Mucosa of stomach (tissue), 1 donor: Measurements from ENCODE around the gene UCP3.
A peak's percentile ranks its signal among the peaks of the same experiment; 100 is the strongest.
"Not testable (repeated sequence)": the region's sequence is repeated elsewhere in the genome, so short reads cannot be mapped to it uniquely, and the experiment has no call there.

Experiments
- H3K27me3 ChIP-seq: one replicate; pipeline ENCODE4 v1.7.0; 2013; ENCODE audit warnings: mild to moderate bottlenecking, low read length; ENCODE audit not compliant: control insufficient read depth, insufficient read depth
- H3K36me3 ChIP-seq: one replicate; pipeline ENCODE4 v1.7.0; 2013; ENCODE audit warnings: low read length; ENCODE audit not compliant: control insufficient read depth, insufficient read depth
- H3K4me1 ChIP-seq: one replicate; pipeline ENCODE4 v1.7.0; 2013; ENCODE audit warnings: mild to moderate bottlenecking, low read length; ENCODE audit not compliant: control insufficient read depth, insufficient read depth
- H3K4me3 ChIP-seq: one replicate; pipeline ENCODE4 v1.7.0; 2013; ENCODE audit warnings: low read length
- H3K9ac ChIP-seq: one replicate; pipeline ENCODE4 v1.7.0; 2013; ENCODE audit warnings: mild to moderate bottlenecking, low read length, moderate library complexity
- H3K9me3 ChIP-seq: one replicate; pipeline ENCODE4 v1.7.0; 2013; ENCODE audit warnings: mild to moderate bottlenecking, low read length, moderate library complexity; ENCODE audit not compliant: control insufficient read depth
- donor health status: Pancreatic carcinoma.

UCP3 gene

DNA sequence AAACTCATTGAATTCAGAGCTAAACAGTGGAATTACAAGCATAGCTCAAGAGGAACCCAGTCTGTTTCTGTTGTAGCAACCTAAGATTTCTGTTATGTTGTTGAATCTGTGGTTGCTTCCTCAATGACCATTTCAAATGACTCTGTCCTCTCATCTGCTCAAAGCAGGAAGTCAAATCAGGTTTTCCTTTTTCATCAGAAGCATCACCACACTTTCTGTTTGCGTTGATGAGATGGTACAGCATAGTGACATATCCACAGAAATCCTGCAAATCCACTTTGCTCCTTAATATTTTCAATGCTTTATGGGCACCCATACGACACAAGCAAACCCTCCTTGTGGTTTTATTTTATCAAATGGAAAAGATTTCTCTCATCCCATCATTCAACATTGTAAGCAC is 13.6 kb downstream of the UCP3 start:
- no peak overlapping the region for H3K4me3 ChIP-seq
- H3K9me3 ChIP-seq = no peaks in the 10 kb centered on the region
- H3K36me3 ChIP-seq = no peaks in the 10 kb centered on the region
- no peak overlapping the region for H3K9ac ChIP-seq
- H3K27me3 ChIP-seq = no peaks in the 10 kb centered on the region
- no peaks in the 10 kb centered on the region for H3K4me1 ChIP-seq

DNA sequence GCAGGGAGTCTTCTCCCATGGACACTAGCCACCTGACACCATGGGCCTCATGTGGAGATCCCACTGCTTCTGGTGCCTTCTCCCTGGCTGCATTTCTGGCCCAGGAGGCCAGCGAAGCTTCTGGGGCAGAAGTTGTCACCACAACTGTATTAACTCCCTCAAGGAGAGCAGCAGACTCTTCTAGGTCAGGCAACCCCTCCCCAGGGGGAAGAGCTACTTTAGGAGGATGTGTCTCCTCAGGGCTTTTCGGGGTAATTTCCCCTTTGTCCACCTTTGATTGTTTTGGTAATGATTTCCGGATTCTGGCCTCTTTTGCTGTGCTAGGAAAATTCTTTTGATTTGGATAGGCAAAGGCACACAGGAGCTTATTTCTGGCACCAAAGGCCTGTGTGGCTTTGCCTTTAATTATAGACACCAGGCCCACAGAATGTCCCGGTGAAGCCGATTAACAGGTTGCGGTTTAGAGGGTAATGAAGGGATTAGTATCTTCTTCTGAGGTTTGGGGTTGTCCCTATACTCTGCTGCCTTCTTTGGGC is 17.3 kb downstream of the UCP3 start:
- H3K4me3 ChIP-seq = no peak overlapping the region
- no peaks in the 10 kb centered on the region for H3K27me3 ChIP-seq
- no peaks in the 10 kb centered on the region for H3K36me3 ChIP-seq
- no peaks in the 10 kb centered on the region for H3K9me3 ChIP-seq
- H3K9ac ChIP-seq = no peak overlapping the region
- no peaks in the 10 kb centered on the region for H3K4me1 ChIP-seq

DNA sequence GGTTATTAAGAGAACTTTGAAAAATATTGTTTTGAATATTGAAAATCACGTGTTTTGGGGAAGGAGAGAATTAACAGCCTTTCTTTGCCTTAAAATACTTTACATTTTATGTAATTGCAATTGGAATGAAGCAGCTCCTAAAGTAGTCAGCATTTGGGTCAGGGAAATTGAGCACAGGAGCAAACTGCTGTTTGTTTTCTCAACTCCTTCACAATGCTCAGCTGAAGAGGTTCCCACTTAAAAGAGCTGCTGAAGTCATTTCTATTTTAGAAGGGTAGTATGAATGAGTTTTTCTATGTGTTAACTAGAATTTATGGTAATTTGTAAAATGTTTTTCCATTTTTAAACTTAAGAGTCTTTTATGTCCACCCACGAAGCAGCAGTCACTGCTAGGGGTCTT is 18.2 kb downstream of the UCP3 start:
- no peaks in the 10 kb centered on the region for H3K4me1 ChIP-seq
- no peaks in the 10 kb centered on the region for H3K27me3 ChIP-seq
- H3K36me3 ChIP-seq = no peaks in the 10 kb centered on the region
- H3K9me3 ChIP-seq = no peaks in the 10 kb centered on the region
- no peak overlapping the region for H3K4me3 ChIP-seq
- H3K9ac ChIP-seq = no peak overlapping the region

DNA sequence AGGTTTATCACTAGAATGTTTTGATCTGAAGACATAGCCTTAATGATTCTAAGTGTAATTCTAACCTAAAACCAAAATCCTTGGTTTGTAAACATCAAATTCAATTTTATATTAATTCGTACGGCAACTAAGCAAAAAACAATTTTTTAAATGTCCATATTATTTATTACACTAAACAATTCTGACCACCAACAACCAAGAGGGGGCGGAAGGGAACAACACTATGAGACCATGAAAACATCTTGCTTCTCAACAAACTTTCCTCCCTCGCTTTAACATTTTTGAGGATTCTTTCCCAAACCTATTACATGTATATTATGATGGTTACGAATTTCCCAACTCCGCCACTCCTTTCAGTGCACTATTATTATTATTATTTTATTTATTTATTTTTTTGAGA is 19.7 kb downstream of the UCP3 start:
- Histone ChIP-seq H3K9ac (no peak overlapping the region), H3K27me3 (no peaks in the 10 kb centered on the region), H3K4me3 (no peak overlapping the region), H3K36me3 (no peaks in the 10 kb centered on the region), H3K4me1 (no peaks in the 10 kb centered on the region), H3K9me3 (no peaks in the 10 kb centered on the region)

DNA sequence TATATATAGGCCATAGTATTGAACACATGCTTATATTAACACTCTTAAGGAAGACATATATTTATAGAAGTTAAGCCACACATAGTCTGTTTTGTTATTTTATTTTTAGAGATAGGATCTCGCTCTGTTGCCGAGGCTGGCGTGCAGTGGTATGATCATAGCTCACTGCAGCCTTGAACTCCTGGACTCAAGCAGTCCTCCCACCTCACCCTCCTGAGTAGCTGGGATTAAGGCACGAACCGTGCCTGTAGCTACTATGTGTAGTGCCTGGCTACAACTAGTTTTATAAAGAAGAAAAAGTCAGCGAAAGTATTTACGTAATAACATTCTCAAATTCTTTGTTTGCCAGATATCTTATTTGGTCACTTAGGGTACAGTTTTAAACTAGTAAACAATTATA is 20.7 kb downstream of the UCP3 start:
- Histone ChIP-seq H3K9ac (no peak overlapping the region), H3K27me3 (no peaks in the 10 kb centered on the region), H3K36me3 (no peaks in the 10 kb centered on the region), H3K4me3 (no peak overlapping the region), H3K9me3 (no peaks in the 10 kb centered on the region), H3K4me1 (peaks cover 4% of the 10 kb centered on the region)

DNA sequence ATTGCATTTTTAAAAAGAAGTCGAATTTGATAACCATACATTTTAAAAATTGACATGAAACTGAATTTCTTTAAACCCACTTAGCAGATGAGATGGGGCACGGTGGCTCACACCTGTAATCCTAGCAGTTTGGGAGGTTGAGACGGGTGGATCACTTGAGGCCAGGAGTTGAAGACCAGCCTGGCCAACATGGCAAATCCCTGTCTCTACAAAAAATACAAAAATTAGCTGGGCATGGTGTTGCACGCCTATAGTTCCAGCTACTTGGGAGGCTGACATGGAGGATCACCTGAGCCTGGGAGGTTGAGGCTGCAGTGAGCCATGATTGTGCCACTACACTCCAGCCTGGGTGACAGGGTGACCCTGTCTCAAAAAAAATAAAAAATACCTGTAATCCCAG is 23.2 kb downstream of the UCP3 start:
- not testable (repeated sequence) for H3K9me3 ChIP-seq, H3K36me3 ChIP-seq, H3K4me3 ChIP-seq, H3K9ac ChIP-seq, H3K27me3 ChIP-seq
- H3K4me1 ChIP-seq = peaks cover 23% of the 10 kb centered on the region

DNA sequence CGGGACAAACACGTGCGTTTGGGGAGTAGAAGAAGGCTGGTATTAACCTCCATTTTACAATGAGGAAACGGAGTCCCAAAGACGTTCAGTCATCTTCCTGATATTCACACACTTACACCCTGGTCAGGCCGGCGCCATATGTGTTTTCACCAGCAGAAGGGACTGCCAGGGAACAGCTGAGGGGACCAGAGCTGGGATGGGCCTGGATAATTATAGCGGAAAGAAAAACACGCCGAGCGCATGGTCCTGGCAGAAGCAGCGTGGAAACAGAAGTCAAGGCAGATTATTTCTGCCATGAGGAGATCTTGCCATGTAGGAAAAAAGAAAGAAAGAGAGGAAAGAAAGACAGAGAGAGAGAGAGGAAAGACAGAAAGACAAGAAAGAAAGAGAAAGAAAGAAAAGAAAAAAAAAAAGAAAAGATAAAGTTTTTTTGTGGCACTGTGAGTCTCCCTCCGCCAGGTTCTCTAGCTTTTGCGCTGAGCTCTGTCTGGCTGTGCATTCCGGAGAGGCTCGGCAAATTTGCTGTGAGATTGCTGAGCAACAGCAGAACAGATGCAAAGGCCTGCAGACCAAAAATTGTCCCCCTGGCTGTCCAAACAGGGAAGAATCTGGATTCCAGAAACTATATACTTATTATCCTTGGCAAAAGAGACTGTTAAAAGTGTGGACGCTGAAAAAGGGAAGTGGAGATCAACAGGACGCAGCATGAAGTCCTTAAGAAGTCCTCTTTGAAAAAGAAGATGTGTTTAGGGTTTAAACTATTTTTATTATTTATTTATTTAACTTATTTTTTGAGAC is 24.9 kb downstream of the UCP3 start:
- H3K36me3 ChIP-seq = no peaks in the 10 kb centered on the region
- peaks cover 38% of the 10 kb centered on the region for H3K4me1 ChIP-seq
- H3K9me3 ChIP-seq = no peaks in the 10 kb centered on the region
- H3K4me3 ChIP-seq = peak overlapping the region; percentile 84
- H3K27me3 ChIP-seq = no peaks in the 10 kb centered on the region
- H3K9ac ChIP-seq = peak overlapping the region; percentile 26

DNA sequence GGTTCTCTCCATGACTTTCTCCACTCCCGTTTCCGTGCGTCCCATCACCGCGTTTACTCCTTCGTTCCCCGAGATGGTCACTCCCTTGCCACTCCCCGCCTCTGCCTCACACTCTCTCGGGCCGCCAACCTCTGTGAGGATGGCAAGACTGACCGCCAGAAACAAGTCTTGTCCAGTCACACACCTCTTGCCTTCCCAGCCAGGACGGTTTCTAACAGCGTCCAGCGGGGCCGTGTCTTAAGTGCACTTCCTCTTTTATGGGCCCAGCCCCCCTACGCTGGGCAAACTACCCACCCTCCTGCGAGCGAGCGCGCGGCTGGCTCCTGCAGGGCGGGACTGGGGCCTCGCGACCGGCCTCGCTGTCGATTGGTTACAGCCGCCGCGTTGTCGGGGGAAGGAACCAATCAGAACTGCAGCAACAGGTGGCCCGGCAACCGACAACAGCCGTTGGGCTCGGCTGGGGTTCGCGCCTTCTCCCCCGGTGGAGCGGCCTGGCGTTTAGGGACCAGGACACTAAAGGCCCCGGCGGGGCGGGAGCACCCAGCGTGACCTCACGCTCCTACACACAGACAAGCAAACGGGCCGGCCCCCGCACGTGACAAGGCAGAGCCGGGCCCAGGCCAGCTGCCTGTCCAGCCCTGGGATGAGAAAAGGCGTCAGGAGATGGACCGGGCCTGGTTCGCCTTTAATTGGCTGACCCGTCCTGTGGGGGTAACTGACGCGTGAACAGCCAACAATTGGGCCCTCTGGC is 25.7 kb downstream of the UCP3 start:
- no peaks in the 10 kb centered on the region for H3K9me3 ChIP-seq
- H3K9ac ChIP-seq = peak overlapping the region; percentile 80
- peaks cover 43% of the 10 kb centered on the region for H3K4me1 ChIP-seq
- H3K4me3 ChIP-seq = peak overlapping the region; percentile 84
- no peaks in the 10 kb centered on the region for H3K36me3 ChIP-seq
- H3K27me3 ChIP-seq = no peaks in the 10 kb centered on the region

DNA sequence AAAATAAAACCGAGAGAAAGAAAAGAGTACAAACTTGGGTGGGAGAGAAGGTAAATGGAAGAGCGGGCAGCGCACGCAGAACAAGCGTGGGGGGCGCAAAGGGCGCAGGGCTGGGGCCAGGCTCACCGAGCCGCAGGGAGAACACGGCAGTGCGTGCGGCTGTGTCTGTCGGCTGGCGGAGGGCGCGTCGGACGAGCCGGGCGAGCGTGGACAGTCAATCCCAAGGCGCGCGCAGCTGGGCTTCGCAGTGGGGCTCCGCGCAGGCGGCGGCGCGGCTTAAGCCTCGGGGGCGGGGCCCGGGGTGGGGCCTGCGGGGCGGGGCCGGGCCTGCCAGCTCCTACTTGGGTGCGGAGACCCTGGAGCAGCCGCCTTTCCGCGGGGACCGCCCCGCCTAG is 26.3 kb downstream of the UCP3 start, which contains the start of gene UCP2:
UCP2 (minus strand) TSS at position 249 of the 395 bp plus-strand sequence. CDS start 4,465 bp downstream, outside the sequence.
- peak within 1 kb of the TSS; percentile 84 for H3K4me3 ChIP-seq
- peaks cover 45% of the 10 kb centered on the region for H3K4me1 ChIP-seq
- H3K9ac ChIP-seq = peak within 1 kb of the TSS; percentile 83
- H3K9me3 ChIP-seq = no peaks in the 10 kb centered on the region
- no peaks in the 10 kb centered on the region for H3K27me3 ChIP-seq
- H3K36me3 ChIP-seq = no peaks in the 10 kb centered on the region

DNA sequence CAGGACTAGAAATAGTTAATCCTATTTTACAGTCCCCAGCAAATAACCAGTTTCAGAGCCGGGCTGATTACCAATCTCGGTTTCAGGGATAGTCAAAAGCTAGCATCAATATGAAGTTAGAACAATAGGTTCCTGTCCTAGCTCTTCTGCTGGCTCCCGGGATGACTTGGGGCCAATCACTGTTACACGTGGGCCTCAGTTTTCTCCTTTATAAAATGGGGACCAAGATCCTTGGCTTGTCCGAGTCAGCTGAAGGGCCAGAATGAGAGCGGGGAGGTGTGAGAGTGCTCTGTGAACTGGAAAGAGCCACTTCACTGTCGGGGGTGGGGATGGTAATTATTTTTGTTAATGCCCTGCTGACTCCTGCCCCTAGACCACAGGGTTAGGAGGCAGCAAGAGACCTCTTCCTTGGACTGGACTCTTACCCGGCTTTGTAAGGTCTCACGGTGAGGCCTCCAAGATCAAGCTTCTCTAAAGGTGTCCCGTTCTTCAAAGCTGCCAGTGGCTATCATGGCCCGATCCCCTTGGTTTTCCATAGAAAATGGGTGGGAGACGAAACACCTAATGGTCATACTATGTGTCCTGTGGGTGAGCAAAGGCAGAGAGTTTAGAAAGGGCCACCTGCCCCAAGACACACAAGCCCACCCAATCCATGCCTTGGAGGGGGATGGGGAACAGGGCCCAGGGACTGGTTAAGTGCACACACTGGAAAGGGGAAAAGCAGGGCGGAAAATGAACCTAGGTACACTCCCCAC is 27.7 kb downstream of the UCP3 start:
- H3K36me3 ChIP-seq = peaks cover 4% of the 10 kb centered on the region
- H3K9me3 ChIP-seq = no peaks in the 10 kb centered on the region
- no peaks in the 10 kb centered on the region for H3K27me3 ChIP-seq
- H3K4me1 ChIP-seq = peaks cover 50% of the 10 kb centered on the region
- peak overlapping the region; percentile 84 for H3K4me3 ChIP-seq
- peak overlapping the region; percentile 83 for H3K9ac ChIP-seq

DNA sequence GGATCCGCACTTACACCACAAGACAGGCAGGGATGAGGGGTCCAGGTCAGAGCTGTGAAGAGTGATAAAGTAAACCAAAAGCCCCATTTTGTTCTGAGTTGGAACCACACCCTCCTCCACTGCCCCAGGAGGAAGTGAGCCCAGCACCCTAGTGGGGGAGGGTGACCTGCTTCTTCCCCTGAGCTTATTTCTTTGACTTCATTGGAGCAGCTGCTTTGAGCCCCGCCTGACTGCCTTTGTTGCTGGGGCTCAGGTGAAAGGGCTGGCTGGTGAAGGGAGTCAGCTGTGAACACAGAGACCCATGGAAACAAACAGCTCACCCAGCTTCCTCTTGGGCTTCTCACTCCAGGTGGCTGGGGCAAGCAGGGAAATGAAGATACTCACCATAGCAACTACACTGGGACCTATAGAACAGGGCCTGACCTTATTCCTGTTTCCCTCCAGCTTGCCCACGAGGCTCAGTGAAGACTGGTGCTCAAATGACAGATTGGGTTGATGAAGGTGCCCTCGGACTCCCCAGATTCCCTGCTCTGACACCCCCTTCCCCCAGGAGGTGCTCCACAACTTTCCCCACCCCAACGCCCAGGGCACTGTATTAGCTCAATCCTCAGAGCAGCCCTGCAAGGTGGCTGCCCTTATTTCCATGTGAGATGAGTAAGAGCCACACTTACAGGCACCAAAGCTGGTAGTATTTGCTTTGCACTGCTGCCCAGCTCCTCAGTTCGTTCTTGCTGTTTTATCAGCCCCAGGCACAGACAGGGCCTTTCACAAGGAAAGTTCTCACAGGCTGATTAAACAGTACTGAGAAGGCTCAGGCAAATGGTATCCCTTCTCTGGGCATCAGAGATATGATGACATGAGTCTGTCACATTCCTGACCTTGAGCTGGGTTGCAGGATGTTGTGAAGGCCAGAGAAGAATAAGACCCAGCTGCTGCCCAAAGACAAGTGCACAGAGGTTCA is 28.6 kb downstream of the UCP3 start:
- Histone ChIP-seq H3K4me3 (peak overlapping the region; percentile 84), H3K9ac (peak overlapping the region; percentile 83), H3K9me3 (no peaks in the 10 kb centered on the region), H3K4me1 (peaks cover 50% of the 10 kb centered on the region), H3K27me3 (no peaks in the 10 kb centered on the region), H3K36me3 (peaks cover 4% of the 10 kb centered on the region)
